GM21723 (cell line): ENCODE results near the gene BLVRB.
A peak's percentile ranks its signal among the peaks of the same experiment; 100 is the strongest.
"Not testable (repeated sequence)": the region's sequence is repeated elsewhere in the genome, so short reads cannot be mapped to it uniquely, and the experiment has no call there.

Source experiments
- ATAC-seq: cut with Tn5 transposase; IDR thresholded peaks from one replicate; pipeline ENCODE4 v1.9.1; 2021; ENCODE audit warnings: mild to moderate bottlenecking, moderate library complexity; ENCODE audit not compliant: unreplicated experiment

BLVRB gene

DNA sequence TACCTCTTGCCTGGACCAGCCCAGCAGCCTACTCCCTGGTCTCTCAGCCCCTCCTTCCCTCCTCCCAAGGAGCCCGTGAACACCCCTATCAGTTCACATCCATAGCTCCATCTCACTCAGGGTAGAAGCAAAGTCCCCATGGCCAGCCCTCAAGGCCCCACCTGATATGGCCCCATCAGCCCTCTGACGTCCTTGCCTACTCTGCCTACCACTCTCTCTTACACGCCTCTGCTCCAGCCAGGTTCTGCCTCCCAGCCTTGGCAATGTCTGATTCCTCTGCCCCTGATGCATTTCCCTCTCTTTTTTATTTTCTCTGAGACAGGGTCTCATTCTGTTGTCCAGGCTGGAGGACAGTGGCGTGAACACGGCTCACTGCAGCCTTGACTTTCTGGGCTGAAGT is 13.5 kb downstream of the BLVRB start:
- no peak for ATAC-seq

DNA sequence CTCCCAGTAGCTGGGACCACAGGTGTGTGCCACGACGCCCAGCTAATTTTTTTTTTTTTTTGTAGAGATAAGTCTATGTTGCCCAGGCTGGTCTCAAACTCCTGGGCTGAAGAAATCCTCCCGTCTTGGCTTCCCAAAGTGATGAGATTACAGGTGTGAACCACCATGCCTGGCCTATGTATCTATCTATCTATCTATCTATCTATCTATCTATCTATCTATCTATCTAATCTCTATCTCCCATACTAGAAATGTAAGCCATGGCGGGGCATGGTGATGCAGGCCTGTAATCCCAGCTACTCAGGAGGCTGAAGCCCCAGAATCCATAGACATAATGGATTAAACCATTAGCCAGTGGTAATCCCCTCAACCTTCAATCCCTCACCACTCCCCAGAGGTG is 14.9 kb downstream of the BLVRB start:
- ATAC-seq: no peak

- ATAC-seq: no peak
Observed at GRCh38 chr19:40449506-40449905, 16.0 kb downstream of the BLVRB start.

GRCh38 chr19:40446263-40446784 is 19.2 kb downstream of the BLVRB start:
- ATAC-seq: no peak

GRCh38 chr19:40445780-40446262 is 19.7 kb downstream of the BLVRB start:
- no peak for ATAC-seq

GRCh38 chr19:40444825-40445312 is 20.7 kb downstream of the BLVRB start:
- no peak for ATAC-seq

DNA sequence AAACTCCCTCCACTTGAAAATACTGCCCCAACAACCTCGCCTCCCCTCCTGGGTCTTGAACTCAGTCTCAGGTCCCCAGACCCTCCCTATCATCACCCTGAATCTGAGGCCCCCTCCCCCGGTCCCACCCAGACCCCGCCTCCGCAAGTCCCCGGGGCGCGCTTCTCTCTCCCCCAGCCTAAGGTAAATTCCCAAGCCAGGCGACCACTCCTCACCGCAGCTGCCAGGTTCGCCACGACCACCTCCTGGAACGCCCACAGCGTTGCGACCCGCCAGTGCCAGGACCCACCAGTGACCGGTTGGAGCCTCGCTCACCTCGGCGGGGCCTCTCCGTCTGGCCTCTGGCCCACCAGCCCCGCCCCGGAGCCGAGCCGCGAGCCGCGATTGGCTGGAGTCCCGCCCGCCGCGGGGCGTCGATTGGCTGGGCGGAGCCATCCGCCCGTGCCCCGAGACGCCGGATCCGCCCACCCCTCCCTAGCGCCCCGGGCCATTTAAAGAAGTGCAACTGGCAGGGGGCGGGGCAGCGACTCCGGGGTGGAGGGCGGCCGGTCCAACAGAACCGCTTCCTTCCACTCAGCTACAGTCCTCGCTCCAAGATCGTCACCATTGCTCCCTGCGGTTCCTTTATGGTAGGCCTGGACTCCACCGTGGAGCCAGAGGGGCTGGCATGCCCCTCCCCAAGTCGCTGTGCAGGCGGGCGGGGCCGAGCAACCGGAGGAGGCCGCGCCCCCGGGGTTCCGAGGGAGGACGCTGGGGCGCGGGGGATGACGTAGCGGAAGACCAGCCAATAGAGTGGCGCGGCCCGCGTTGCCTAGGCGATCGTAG is 21.3 kb downstream of the BLVRB start, which contains the start of gene SERTAD3:
TSS of gene SERTAD3 (minus strand) at position 336 of the 825 bp plus-strand sequence. CDS start 2,255 bp downstream, outside the sequence.
- ATAC-seq: peak; percentile 65

DNA sequence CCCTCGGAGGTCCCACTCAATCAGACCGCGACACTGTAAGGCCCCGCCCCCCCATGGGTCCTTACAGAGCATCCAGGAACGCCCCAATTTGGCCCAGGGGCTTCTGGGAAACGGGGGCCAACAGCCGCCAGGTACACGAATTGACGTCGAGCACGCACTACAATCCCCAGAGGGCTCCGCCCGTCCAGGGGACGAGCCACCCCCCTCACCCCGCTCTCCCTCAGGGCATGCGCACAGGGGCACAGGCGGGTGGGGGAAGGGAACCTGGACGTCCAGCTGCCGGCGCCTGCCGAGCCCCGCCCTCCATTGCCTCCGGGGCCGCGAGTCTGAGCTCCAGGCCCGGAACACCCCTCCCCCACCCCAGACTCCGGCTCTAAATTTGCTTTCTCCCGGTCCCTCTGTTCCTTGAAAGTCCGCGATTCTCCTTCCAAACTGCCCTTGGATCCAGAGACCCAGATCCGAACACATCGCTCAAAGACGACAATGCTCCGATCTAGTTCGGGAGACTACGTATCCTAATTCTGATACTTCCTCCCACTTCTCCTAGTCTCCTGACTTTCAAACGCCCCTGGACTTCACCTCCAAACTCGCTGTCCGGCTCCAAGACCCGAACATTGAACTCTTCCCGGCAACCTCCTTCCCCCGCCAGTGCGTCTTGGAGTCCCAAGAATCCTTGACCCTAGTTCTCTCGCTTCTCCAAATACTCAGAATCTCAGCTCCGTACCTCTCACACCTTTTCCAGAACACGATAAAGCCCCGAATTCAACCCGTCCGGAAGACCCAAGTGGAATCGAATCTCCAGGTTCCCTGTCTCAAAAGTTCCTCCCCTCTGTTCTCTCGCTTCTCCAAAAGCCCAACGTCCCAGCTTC is 22.2 kb downstream of the BLVRB start:
- ATAC-seq: peak; percentile 63

DNA sequence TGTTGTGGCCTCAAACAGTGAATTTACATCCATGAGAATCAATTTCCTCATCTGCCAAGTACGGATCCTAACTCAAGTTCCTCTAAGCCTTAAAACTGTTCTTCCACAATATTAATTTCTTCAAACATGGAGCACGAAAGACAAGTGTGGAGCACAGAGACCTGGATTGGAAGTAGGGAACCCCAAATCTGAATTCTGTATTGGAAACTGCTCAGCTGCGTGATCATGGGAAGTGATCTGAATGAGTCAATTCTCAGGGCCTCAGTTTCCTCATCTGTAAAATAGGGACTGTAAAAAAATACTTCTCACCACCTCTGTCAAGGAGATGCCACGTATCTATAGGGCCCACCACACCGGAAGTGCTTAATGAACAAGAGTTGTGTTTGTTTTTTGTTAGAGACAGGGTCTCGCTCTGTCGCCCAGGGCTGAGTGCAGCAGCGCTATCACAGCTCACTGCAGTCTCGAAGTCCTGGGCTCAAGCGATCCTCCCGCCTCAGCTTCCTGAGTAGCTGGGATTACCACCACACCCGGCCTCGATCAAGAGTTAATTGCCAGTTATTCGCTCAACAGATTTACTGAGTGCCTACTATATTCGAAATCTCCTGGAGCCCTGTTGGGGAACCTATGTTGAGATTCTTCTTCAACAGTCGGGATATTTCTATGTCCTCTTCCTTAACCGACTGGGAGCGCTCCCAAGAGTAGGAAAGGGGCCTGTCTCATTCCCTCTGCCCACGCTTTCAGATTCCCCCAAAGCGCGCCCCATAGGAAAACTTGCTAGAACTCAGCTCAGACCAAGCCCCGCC is 23.0 kb downstream of the BLVRB start:
- ATAC-seq: no peak

DNA sequence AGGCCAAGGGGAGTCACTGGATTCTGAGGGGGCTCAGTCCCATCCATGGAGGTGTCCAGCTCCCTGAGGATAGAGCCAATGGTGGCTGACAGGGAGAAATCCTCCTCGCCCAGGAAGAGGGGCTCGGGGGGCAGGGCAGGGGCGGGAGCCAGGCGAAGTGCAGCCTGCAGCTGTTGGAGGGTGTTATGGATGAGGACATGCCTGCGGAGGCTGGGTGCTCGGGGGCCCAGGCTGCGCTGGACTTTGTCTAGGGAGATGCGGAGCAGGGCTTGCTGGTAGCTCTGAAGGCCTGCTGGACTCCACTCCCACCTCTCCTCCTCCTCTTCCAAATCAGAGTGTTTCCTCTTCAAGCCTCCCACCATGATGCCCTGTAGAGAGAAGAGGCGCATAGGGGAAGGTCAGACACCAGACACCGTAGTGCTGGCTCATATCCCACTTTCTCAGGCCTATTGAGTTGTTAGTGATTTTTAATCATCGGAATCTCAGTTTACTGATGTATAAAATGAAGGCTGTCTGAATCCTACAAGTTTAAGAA is 23.8 kb downstream of the BLVRB start:
- ATAC-seq: no peak

DNA sequence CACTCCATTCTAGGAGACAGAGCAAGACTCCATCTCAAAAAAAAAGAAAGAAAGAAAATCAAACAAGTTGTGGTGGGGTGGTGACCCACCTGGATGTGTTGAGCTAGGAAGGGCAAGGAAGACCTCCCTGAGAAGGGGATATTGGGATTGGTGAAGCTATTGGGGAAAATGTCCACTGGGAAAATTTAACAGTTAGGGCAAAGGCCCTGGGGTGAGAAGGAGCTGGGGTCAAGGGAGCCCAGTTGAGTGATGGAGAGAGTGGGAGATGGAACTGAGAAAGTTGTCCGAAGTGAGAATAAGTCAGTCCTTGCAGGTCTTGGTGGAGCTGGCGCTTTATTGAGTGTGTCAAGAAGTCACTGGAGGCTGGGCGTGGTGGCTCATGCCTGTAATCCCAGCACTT is 27.3 kb downstream of the BLVRB start:
- no peak for ATAC-seq

GRCh38 chr19:40433391-40434216 is 31.9 kb downstream of the BLVRB start:
- ATAC-seq: no peak

GRCh38 chr19:40432760-40433159 is 32.8 kb downstream of the BLVRB start:
- ATAC-seq: not testable (repeated sequence)

- ATAC-seq: no peak
Observed at GRCh38 chr19:40431698-40432097, 33.8 kb downstream of the BLVRB start.

DNA sequence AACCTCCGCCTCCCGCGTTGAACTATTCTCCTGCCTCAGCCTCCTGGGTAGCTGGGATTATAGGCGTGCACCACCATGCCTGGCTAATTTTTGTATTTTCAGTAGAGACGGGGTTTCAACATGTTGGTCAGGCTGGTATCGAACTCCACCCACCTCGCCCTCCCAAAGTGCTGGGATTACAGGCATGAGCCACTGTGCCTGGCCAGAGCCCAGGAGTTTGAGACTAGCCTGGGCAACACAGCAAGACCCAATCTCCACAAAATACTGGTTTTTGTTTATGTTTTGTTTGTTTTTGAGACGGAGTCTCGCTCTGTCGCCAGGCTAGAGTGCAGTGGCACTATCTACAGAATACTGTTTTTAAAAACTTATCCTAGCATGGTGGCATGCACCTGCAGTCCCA is 35.3 kb downstream of the BLVRB start:
- ATAC-seq: not testable (repeated sequence)

DNA sequence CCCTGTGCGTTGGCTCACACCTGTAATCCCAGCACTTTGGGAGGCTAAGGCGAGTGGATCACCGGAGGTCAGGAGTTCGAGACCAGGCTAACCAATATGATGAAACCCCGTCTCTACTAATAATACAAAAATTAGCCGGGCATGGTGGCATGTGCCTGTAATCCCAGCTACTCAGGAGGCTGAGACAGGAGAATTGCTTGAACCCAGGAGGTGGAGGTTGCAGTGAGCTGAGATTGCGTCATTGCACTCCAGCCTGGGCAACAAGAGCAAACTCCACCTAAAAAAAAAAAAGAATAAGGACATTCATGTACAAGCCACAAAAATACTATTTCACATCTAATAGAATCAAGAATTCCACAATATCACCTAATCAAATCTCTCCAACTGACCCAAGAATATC is 37.3 kb downstream of the BLVRB start:
- ATAC-seq: not testable (repeated sequence)

- ATAC-seq: peak; percentile 70
Observed at GRCh38 chr19:40425450-40426287, 39.9 kb downstream of the BLVRB start, which contains the start of gene SERTAD1. Gene SERTAD1 (minus strand): TSS chr19:40425992. CDS start chr19:40423546, 2,446 bp downstream.
